DOHH2 (cell line): ENCODE measurements around the gene RASSF4.

Source experiments
- H3F3A ChIP-seq: fragments of 200-600 bp; sonication (generic), shearing (Covaris generic); 2 replicates; pipeline ENCODE4 v1.6.0; 2016; ENCODE audit warnings: antibody characterized with exemption, mild to moderate bottlenecking; ENCODE audit not compliant: control insufficient read depth, insufficient read depth
- H3K27ac ChIP-seq: fragments of 200-600 bp; sonication (generic); 2 replicates; pipeline ENCODE4 v1.5.1; 2014; ENCODE audit warnings: low read depth, mild to moderate bottlenecking, low read length, moderate library complexity
- H3K27me3 ChIP-seq: fragments of 200-600 bp; sonication (generic); 2 replicates; pipeline ENCODE4 v1.6.1; 2014; ENCODE audit warnings: mild to moderate bottlenecking, low read length, mixed read lengths; ENCODE audit not compliant: control insufficient read depth
- H3K36me3 ChIP-seq: fragments of 200-600 bp; sonication (generic); 2 replicates; pipeline ENCODE4 v1.6.1; 2014; ENCODE audit warnings: mild to moderate bottlenecking, low read length, moderate library complexity, mixed read lengths; ENCODE audit not compliant: control insufficient read depth
- H3K4me1 ChIP-seq: fragments of 200-600 bp; sonication (generic); 2 replicates; pipeline ENCODE4 v1.6.1; 2014; ENCODE audit warnings: mild to moderate bottlenecking, low read length, mixed read lengths; ENCODE audit not compliant: control insufficient read depth
- H3K4me2 ChIP-seq: fragments of 200-600 bp; sonication (generic); 2 replicates; pipeline ENCODE4 v1.6.0; 2014; ENCODE audit warnings: mild to moderate bottlenecking, low read length, moderate library complexity
- H3K4me3 ChIP-seq: fragments of 200-600 bp; sonication (generic); 2 replicates; pipeline ENCODE4 v1.5.1; 2014; ENCODE audit warnings: mild to moderate bottlenecking, low read length, mixed read lengths
- H3K79me2 ChIP-seq: fragments of 200-600 bp; sonication (generic); 2 replicates; pipeline ENCODE4 v1.6.1; 2014; ENCODE audit warnings: mild to moderate bottlenecking, low read length, mixed read lengths; ENCODE audit not compliant: control insufficient read depth
- H3K9me2 ChIP-seq: fragments of 200-600 bp; sonication (generic); replicated peaks from 2 replicates; pipeline ENCODE4 v1.6.1; 2014; ENCODE audit warnings: mild to moderate bottlenecking, low read length, mixed read lengths; ENCODE audit not compliant: control insufficient read depth
- H3K9me3 ChIP-seq: fragments of 200-600 bp; sonication (generic); 2 replicates; pipeline ENCODE4 v1.6.1; 2014; ENCODE audit warnings: antibody characterized with exemption, low read length, mixed read lengths; ENCODE audit not compliant: control insufficient read depth, insufficient read depth
- H4K20me1 ChIP-seq: fragments of 200-600 bp; sonication (generic); 2 replicates; pipeline ENCODE4 v1.6.0; 2014; ENCODE audit warnings: low read depth, mild to moderate bottlenecking, antibody characterized with exemption, low read length, moderate library complexity; ENCODE audit not compliant: control insufficient read depth, insufficient read depth
- CTCF ChIP-seq: fragments of 200-600 bp; sonication (generic); IDR thresholded peaks from one replicate; pipeline ENCODE4 v1.5.1; 2014; ENCODE audit warnings: antibody characterized with exemption, mild to moderate bottlenecking, low read depth, low read length; ENCODE audit not compliant: poor library complexity, severe bottlenecking
- EZH2phosphoT487 ChIP-seq: fragments of 200-600 bp; sonication (generic); IDR thresholded peaks from 2 replicates; pipeline ENCODE4 v1.6.1; 2017; ENCODE audit warnings: borderline replicate concordance, mild to moderate bottlenecking, antibody characterized with exemption, low read length, moderate library complexity, mixed read lengths

RASSF4 gene

GRCh38 chr10:44916429-44916828 is 43.2 kb upstream of the RASSF4 start:
- TF ChIP-seq CTCF: no peak
- H3K27me3 ChIP-seq: no peaks in the 10 kb centered on the region
- no peaks in the 10 kb centered on the region for H3K9me3 ChIP-seq
- H3K79me2 ChIP-seq: no peaks in the 10 kb centered on the region
- H3K9me2 ChIP-seq: no peaks in the 10 kb centered on the region
- H3K36me3 ChIP-seq: no peaks in the 10 kb centered on the region
- no peaks in the 10 kb centered on the region for H3F3A ChIP-seq
- no peak overlapping the region for H3K4me3 ChIP-seq
- H4K20me1 ChIP-seq: no peaks in the 10 kb centered on the region
- H3K4me2 ChIP-seq: no peak overlapping the region
- no peak overlapping the region for H3K27ac ChIP-seq
- peaks cover 9% of the 10 kb centered on the region for H3K4me1 ChIP-seq

GRCh38 chr10:44917848-44918247 is 41.8 kb upstream of the RASSF4 start:
- no peak overlapping the region for H3K4me3 ChIP-seq
- H3K4me2 ChIP-seq: no peak overlapping the region
- no peaks in the 10 kb centered on the region for H3K9me2 ChIP-seq
- H3K4me1 ChIP-seq: peaks cover 9% of the 10 kb centered on the region
- no peak for TF ChIP-seq EZH2phosphoT487
- TF ChIP-seq CTCF: no peak
- H3K27me3 ChIP-seq: no peaks in the 10 kb centered on the region
- no peaks in the 10 kb centered on the region for H4K20me1 ChIP-seq
- H3K9me3 ChIP-seq: no peaks in the 10 kb centered on the region
- no peaks in the 10 kb centered on the region for H3F3A ChIP-seq
- H3K36me3 ChIP-seq: no peaks in the 10 kb centered on the region
- H3K79me2 ChIP-seq: no peaks in the 10 kb centered on the region
- no peak overlapping the region for H3K27ac ChIP-seq

- no peak overlapping the region for H3K4me3 ChIP-seq
- H3K9me3 ChIP-seq: no peaks in the 10 kb centered on the region
- TF ChIP-seq EZH2phosphoT487 (no peak), CTCF (no peak)
- no peaks in the 10 kb centered on the region for H3K36me3 ChIP-seq
- no peaks in the 10 kb centered on the region for H4K20me1 ChIP-seq
- no peaks in the 10 kb centered on the region for H3K4me1 ChIP-seq
- no peaks in the 10 kb centered on the region for H3K27me3 ChIP-seq
- H3K79me2 ChIP-seq: no peaks in the 10 kb centered on the region
- no peak overlapping the region for H3K27ac ChIP-seq
- no peaks in the 10 kb centered on the region for H3F3A ChIP-seq
- H3K4me2 ChIP-seq: no peak overlapping the region
- H3K9me2 ChIP-seq: no peaks in the 10 kb centered on the region
Measured at GRCh38 chr10:44920252-44920651, 39.4 kb upstream of the RASSF4 start.

- Histone ChIP-seq H3K27me3 (no peaks in the 10 kb centered on the region), H3K4me1 (no peaks in the 10 kb centered on the region)
Measured at GRCh38 chr10:44921061-44921460, 38.5 kb upstream of the RASSF4 start.

More at GRCh38 chr10:44921061-44921460, 38.5 kb upstream of the RASSF4 start:
- Histone ChIP-seq H3K4me3 (no peak overlapping the region), H3F3A (no peaks in the 10 kb centered on the region), H4K20me1 (no peaks in the 10 kb centered on the region), H3K79me2 (no peaks in the 10 kb centered on the region), H3K27ac (no peak overlapping the region), H3K4me2 (no peak overlapping the region), H3K9me2 (no peaks in the 10 kb centered on the region), H3K9me3 (no peaks in the 10 kb centered on the region), H3K36me3 (no peaks in the 10 kb centered on the region)
- TF ChIP-seq CTCF: no peak
- TF ChIP-seq EZH2phosphoT487: no peak
